Measurements from ENCODE around the gene TRDMT1.

TRDMT1 gene

DNA sequence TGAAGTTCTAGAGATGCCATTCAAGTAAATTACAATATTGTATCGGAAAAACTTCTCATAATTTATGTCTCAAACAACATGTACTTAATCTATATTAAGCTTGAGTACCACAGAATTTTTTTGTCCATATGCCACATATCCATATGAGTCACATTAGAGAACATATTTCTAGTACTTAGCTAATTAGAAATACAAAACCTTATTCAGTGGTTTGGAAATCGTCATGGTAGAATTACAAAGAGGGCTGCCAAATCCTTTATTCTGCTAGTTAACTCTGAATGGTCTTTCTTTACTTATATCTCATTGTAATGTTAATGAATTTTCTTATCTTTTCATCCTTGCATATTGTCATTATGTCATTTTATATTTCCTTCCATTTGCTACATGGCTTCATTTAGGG is 17.6 kb upstream of the TRDMT1 start:
- ChIA-PET CTCF (interaction anchor here (1.3 kb wide), 1 partner anchor 9 kb away, joined by 6 read pairs; the partner anchor contains the start of gene VIM), POLR2A (no interaction called here)
- no peak for DNase-seq (ENCODE audit: extremely low spot score)
- TF ChIP-seq, protein P1, sequence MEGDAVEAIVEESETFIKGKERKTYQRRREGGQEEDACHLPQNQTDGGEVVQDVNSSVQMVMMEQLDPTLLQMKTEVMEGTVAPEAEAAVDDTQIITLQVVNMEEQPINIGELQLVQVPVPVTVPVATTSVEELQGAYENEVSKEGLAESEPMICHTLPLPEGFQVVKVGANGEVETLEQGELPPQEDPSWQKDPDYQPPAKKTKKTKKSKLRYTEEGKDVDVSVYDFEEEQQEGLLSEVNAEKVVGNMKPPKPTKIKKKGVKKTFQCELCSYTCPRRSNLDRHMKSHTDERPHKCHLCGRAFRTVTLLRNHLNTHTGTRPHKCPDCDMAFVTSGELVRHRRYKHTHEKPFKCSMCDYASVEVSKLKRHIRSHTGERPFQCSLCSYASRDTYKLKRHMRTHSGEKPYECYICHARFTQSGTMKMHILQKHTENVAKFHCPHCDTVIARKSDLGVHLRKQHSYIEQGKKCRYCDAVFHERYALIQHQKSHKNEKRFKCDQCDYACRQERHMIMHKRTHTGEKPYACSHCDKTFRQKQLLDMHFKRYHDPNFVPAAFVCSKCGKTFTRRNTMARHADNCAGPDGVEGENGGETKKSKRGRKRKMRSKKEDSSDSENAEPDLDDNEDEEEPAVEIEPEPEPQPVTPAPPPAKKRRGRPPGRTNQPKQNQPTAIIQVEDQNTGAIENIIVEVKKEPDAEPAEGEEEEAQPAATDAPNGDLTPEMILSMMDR (IDR thresholded peaks at IDR 0.05; ENCODE audit: control extremely low read depth, extremely low read depth, low read depth, missing control alignments), result no peak

DNA sequence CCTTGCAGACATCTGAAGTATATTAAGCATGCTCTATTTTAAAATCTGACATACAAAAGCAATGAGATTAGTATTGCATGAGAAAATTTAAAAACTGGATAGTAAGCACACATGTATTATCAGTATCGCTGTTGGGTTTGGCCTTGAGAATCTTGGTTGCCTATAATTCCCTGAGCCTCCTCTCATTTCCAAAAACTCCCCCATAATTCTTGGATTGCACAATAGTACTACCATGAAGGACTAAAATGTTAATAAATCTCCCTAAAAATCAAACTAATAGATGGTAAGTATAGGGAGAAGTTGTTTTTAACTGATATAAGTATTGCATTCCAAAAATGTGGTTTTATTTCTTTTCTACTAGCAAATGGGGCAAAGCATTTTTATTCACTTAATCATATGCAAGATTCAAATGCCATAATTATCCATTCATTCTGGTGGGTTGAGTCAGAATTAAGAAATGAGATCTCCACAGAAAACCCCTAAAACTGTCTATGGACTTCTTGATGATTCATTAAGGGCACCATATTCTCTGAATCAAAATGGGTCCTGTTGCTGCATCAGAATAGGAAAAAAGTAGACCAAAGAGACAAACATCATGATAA is 16.3 kb upstream of the TRDMT1 start:
- ChIA-PET POLR2A (no interaction called here), CTCF (no interaction called here)
- TF ChIP-seq, protein P1 (IDR thresholded peaks at IDR 0.05; ENCODE audit: control extremely low read depth, extremely low read depth, low read depth, missing control alignments), result no peak
- no peak for DNase-seq (ENCODE audit: extremely low spot score)

DNA sequence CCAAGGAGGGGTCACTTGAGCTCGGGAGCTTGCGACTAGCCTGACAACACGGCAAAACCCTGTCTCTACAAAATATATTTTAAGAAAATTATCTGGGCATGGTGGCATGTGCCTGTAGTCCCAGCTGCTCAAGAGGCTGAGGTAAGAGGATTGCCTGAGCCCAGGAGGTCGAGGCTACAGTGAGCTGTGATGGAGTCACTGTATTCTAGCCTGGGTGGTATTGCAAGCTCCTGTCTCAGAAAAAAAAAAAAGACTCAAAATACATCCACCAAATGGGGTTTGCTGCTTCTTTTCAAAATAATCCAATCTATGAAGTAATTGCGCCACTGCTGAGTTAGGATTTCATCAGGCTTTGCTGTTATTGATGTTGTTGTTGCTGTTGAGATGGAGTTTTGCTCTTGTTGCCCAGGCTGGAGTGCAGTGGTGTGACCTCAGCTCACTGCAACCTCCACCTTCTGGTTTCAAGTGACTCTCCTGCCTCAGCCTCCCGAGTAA is 15.5 kb upstream of the TRDMT1 start:
- ChIA-PET CTCF (no interaction called here), POLR2A (no interaction called here)
- TF ChIP-seq, protein P1 (IDR thresholded peaks at IDR 0.05; ENCODE audit: control extremely low read depth, extremely low read depth, low read depth, missing control alignments), result no peak
- DNase-seq (ENCODE audit: extremely low spot score), result no peak

DNA sequence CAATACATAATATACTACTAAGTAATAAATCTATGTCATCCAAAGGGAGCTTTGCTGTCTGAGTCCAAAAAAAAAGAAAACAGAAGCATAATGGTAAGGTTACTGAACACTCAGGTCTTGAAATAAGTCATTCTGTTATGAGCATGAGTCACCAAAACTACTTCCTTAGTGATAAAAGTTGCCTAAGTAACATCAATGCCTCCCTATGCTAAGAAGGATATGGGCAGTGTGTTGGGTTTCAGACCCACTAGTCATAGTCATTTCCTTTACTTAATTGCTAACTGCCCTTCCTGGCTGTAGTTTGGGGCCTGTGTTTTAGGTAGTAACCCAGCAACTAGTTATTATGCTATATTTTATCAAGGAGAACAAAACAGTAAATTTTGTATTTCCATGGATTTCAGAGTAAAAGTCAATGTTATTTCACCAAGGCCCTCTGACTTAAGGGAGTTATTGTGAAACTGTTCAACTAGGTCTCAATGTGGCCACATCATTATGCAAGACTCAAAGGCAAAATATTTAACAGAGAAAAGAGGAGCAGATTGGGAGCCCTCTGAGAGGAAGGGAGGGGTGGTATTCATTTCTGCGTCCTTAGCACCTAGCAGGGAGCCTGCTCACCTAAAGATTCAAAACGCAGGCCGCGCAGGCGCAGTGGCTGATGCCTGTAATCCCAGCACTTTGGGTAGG is 14.9 kb upstream of the TRDMT1 start:
- CTCF ChIA-PET, result no interaction called here
- POLR2A ChIA-PET, result no interaction called here
- peak; percentile 65 for DNase-seq (ENCODE audit: extremely low spot score)
- TF ChIP-seq, protein P1 (IDR thresholded peaks at IDR 0.05; ENCODE audit: control extremely low read depth, extremely low read depth, low read depth, missing control alignments), result no peak

DNA sequence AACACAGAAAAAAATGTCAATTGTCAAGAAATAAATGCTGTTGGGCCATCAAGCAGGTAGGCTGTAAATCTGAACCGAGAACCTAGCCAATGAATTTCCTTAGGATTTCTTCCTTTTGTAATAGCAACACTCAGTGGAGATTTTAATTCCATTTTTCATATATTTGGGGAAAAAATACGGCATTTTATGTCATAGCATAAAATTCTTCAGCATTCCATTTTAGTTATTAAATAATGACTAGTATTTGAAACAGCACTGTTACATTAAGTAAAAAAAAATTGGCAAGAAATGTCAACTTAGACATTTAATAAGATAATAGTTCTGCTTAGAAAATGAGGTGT is 14.3 kb upstream of the TRDMT1 start:
- POLR2A ChIA-PET, result no interaction called here
- TF ChIP-seq, protein P1 (IDR thresholded peaks at IDR 0.05; ENCODE audit: control extremely low read depth, extremely low read depth, low read depth, missing control alignments), result no peak
- no peak for DNase-seq (ENCODE audit: extremely low spot score)
- CTCF ChIA-PET, result interaction anchor here (0.9 kb wide), 1 partner anchor 11 kb away, joined by 3 read pairs; no protein-coding TSS in a partner anchor

DNA sequence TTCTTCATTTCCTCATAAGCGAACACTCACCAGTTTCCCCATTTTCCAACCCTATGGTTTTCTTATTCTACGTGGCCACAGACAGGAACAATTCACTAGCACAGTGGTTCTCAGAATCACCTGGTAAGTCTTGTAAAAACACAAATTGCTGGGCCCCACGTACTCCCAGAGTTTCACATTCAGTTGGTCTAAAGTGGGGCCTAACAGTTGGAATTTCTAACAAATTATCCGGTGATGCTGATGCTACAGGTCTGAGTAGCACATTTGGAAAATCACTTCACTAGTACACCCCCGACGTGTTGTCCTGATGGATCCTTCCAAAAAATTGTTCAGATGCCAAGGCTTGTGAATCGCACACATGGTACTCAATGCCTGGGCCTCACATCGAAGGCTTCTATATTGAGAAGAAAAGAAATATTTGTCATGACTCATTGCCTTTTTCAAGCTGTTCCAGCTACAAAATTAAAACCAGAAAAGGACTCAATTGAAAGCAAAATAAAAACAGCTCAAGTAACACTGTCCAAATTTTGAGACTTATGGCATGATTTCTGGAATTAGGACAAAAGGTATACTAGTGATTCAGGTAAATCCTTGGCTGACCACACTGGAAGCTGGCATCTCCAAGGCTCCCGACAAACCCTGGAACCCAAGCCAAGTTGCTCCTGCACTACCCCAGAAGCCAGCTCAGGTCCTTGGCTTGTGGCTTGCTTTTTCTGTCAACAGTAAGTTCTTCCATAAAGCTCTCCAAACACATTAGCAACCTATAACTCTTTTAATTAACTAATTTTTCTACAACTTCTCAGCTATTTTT is 13.7 kb upstream of the TRDMT1 start:
- ChIA-PET POLR2A (no interaction called here), CTCF (interaction anchor here (0.9 kb wide), 1 partner anchor 12 kb away, joined by 3 read pairs; no protein-coding TSS in a partner anchor)
- TF ChIP-seq, protein P1 (IDR thresholded peaks at IDR 0.05; ENCODE audit: control extremely low read depth, extremely low read depth, low read depth, missing control alignments), result no peak
- DNase-seq (ENCODE audit: extremely low spot score), result no peak

Measured in GM10248 (cell line).